ENCODE data around the gene TMEM63B. TPM values are rescaled to one million over a fixed set of nuclear protein-coding genes. Genes with fewer than 3 reads are reported as not detected.
"Not testable (repeated sequence)": the region's sequence is repeated elsewhere in the genome, so short reads cannot be mapped to it uniquely, and the experiment has no call there.

Gene TMEM63B
- total RNA-seq, 1 donor from 2014 or later: 59.3 TPM

DNA sequence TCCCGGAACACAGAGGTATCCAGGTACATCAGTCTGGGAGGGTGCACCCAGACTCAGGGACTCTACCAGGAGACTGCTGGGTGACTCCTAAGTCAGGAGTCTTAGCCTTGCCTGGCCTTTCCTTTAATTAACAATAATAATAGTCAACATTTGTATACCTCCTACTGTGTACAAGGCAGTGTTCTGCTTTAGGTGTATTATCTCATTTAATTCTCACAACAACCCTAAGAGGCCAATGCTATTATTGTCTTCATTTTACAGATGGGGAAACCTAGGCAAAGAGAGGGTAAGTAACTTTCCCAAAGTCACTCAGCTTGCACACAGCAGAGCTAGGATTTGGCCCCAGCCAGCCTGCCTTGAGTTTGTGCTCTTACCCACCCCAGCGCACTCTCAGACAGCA, 39.7 kb upstream of the TMEM63B start:
- TF ChIP-seq CTCF (IDR thresholded peaks at IDR 0.05; ENCODE audit: insufficient read depth, low read length, poor library complexity, severe bottlenecking): no peak
- DNase-seq (ENCODE audit: low read depth): no peak
- H3K36me3 ChIP-seq (ENCODE audit: control insufficient read depth, insufficient read depth, low read length): no peaks in the 10 kb centered on the region
- H3K4me3 ChIP-seq (ENCODE audit: low read depth, low read length): no peak overlapping the region
- H3K27me3 ChIP-seq (ENCODE audit: control insufficient read depth, insufficient read depth, low read length): no peaks in the 10 kb centered on the region

- DNase-seq (ENCODE audit: low read depth): no peak
- no peak for TF ChIP-seq CTCF (IDR thresholded peaks at IDR 0.05; ENCODE audit: insufficient read depth, low read length, poor library complexity, severe bottlenecking)
- Histone ChIP-seq H3K36me3 (ENCODE audit: control insufficient read depth, insufficient read depth, low read length) (no peaks in the 10 kb centered on the region), H3K4me3 (ENCODE audit: low read depth, low read length) (no peak overlapping the region), H3K27me3 (ENCODE audit: control insufficient read depth, insufficient read depth, low read length) (no peaks in the 10 kb centered on the region)
These were observed 38.3 kb upstream of the TMEM63B start for GRCh38 chr6:44088827-44089590.

GRCh38 chr6:44090465-44090864, 36.9 kb upstream of the TMEM63B start:
- Histone ChIP-seq H3K27me3 (ENCODE audit: control insufficient read depth, insufficient read depth, low read length) (no peaks in the 10 kb centered on the region), H3K4me3 (ENCODE audit: low read depth, low read length) (no peak overlapping the region), H3K36me3 (ENCODE audit: control insufficient read depth, insufficient read depth, low read length) (no peaks in the 10 kb centered on the region)
- DNase-seq (ENCODE audit: low read depth): no peak
- no peak for TF ChIP-seq CTCF (IDR thresholded peaks at IDR 0.05; ENCODE audit: insufficient read depth, low read length, poor library complexity, severe bottlenecking)

GRCh38 chr6:44091356-44091755, 36.0 kb upstream of the TMEM63B start:
- not testable (repeated sequence) for H3K27me3 ChIP-seq (ENCODE audit: control insufficient read depth, insufficient read depth, low read length); H3K36me3 ChIP-seq (ENCODE audit: control insufficient read depth, insufficient read depth, low read length); H3K4me3 ChIP-seq (ENCODE audit: low read depth, low read length); DNase-seq (ENCODE audit: low read depth)

DNA sequence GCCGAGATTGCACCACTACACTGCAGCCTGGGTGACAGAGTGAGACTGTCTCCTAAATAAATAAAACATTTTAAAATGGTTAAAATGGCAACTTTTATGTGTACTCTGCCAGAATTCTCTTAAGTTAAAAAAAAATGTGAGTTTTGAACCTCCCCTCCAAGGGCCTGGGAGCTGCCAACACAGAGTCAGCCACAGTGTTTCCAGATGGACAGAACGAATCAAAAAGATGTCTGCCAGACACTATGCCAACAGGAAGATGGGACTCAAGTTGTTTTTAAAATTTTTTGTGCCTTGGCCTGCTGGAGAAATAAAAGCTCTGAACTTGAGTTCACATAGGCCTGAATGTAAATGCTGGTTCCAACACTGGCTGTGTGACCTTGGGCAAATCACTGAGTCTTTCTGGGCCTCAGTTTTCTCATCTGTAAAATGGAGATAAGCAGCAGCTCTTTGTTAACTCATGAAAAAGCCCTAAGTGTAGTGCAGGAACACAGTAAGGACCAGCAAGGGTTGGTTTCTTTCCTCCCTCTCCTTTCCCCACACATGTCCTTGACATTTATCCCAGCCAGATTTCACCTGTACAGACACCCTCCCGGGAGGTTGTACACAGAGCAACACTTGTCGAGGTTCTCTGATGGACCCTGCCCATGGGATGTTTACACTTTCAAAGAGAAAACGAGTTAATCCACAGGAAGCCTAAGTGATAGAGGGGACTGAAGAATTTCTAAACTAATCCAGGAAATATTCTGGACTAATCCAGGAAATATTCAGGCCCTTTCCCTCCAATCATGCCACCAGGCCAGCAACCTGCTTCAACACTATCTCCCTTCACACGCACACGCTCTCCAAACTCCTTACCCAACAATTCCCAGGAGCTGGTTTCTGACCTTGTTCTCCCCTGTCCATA, 35.1 kb upstream of the TMEM63B start:
- DNase-seq (ENCODE audit: low read depth): no peak
- H3K27me3 ChIP-seq (ENCODE audit: control insufficient read depth, insufficient read depth, low read length): no peaks in the 10 kb centered on the region
- no peaks in the 10 kb centered on the region for H3K36me3 ChIP-seq (ENCODE audit: control insufficient read depth, insufficient read depth, low read length)
- no peak for TF ChIP-seq CTCF (IDR thresholded peaks at IDR 0.05; ENCODE audit: insufficient read depth, low read length, poor library complexity, severe bottlenecking)
- no peak overlapping the region for H3K4me3 ChIP-seq (ENCODE audit: low read depth, low read length)

DNA sequence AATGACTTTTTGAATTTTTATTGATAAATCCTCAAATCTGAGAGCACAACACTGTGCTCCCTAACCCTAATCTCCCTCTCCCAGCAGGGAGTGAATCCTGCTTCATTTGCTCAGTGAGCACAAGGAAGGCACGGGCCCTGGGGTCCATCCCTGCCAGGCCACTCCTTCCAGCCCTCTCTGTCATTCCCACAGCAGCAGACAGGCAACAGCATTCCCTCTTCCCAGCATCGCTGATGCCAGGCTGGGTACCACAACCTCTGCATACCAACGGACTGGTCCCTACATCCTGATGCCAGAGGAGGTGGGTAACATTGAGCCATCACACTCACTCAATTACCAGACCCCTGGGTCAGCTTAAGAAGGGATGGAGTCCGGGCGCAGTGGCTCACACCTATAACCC, 34.3 kb upstream of the TMEM63B start:
- Histone ChIP-seq H3K27me3 (ENCODE audit: control insufficient read depth, insufficient read depth, low read length) (no peaks in the 10 kb centered on the region), H3K36me3 (ENCODE audit: control insufficient read depth, insufficient read depth, low read length) (no peaks in the 10 kb centered on the region), H3K4me3 (ENCODE audit: low read depth, low read length) (no peak overlapping the region)
- no peak for DNase-seq (ENCODE audit: low read depth)
- TF ChIP-seq CTCF (IDR thresholded peaks at IDR 0.05; ENCODE audit: insufficient read depth, low read length, poor library complexity, severe bottlenecking): no peak

Data from kidney epithelial cell (primary cell).